HL-60/S4 (cell line): ENCODE measurements around the gene SDK1.

Source experiments
- in situ Hi-C: fragments of 300-500 bp; cut with MboI; formaldehyde crosslinking; loops from 2 replicates; pipeline ENCODE4 v1.14.3; 2022; ENCODE audit warnings: low sequenced_read_pairs

SDK1 gene

DNA sequence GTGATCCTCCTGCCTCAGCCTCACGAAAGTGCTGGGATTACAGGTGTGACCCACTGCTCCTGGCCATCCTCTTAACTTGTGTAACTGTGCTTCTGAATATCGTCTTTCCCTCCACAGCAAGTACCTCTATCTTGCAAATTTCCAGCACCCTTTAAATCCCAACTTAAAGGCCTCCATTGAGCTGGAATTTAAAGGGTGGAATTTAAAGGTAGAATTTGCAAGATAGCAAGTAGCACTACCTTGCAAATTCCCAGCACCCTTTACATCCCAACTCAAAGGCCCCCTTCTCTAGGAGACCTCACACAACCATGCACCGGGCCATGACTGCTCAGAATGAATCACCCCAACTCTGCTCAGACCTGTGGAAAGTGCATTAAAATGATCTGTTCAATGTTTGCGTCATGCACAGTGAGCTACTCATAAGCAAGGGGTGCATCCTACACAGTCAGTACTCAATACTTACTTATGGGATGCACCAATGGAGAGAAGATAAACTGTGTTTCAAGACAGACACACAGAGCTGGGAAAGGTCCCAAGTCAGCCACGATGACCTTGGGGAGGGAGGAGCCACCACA, 17.8 kb upstream of the SDK1 start:
- in situ Hi-C loops = no loop called here

DNA sequence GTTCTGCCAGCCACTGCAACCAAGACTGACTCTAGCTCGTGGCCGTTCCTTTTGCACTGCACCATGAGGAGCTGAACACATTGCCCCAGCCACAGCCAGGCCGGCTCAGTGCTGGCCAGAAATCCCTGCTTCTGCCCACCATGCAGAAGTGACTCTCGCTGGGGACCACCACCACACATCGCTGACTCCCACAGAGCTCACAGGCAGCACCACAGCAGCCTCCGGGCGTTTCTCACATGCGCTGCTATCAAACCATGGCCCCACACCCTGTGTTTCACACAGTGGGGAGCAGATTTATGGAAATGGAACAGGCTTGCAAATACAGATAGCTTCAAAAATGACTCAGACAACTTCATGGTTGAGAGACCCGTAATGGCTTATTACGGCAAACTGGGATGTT, 15.4 kb upstream of the SDK1 start:
- in situ Hi-C loops = no loop called here

DNA sequence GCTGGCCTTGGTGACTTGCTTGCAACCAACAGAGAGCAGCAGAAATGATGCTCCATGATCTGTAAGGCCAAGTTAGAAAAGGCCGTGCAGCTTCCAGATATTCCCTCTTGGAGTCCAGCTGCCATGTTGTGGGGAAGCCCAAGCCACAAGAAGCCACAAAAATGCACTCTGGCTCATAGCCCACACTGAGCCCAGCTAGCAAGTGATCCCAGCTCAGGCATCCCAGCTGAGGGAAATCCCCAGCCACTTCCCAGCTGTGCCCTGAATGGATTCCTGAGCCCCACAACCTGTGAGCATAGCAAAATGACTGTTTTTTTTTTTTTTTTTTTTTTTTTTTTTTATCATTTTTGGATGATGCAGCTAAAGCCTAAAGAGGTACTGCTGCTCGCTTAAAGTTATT, 11.1 kb upstream of the SDK1 start:
- in situ Hi-C loops = no loop called here

DNA sequence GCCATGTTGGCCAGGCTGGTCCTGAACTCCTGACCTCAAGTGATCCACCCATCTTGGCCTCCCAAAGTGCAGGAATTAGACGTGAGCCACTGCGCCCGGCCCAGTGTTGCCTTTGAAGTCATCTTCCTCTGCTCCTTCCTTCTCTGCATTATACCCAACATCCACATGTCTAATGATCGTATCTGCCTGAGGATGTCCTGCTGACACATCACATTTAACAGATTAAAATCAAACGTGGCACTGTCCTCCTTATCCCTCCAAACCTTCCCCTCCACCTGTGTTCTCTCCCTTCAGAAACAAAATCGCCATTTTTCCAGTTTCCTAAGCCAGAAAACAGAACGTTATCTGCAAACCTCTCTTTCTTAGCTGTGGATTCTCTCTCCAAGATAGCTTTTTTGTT, 8.4 kb upstream of the SDK1 start:
- in situ Hi-C loops = no loop called here

DNA sequence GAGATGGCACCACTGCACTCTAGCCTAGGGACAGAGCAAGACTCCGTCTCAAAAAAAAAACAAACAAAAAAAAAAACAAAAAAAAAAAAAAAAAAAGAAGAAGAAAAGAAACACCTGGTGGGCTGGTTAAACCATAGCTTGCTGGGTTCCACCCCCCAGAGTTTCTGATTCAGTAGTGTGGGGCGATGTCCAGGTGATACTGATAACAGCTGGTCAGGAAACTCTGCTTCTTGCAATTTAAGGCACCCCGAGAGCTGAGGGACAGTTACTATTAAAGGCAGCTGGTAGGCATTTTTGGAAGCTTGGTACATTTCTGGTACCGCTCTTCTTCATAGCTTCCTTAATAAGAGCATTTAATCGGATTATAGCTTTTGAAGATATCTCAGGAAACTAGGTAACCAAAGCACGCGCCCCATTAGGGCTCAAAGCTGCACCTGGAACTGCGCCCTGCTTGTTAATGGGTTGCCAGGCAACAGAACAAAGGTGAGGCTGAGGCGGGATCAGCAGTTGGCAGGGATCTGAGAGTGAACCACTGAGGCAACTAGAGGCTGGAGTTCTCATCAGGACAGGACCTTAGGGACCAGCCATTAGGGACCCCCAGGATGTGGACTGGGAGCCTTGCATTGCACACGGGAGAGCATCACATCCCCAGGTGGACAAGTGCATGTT, 6.5 kb upstream of the SDK1 start:
- in situ Hi-C loops = no loop called here

DNA sequence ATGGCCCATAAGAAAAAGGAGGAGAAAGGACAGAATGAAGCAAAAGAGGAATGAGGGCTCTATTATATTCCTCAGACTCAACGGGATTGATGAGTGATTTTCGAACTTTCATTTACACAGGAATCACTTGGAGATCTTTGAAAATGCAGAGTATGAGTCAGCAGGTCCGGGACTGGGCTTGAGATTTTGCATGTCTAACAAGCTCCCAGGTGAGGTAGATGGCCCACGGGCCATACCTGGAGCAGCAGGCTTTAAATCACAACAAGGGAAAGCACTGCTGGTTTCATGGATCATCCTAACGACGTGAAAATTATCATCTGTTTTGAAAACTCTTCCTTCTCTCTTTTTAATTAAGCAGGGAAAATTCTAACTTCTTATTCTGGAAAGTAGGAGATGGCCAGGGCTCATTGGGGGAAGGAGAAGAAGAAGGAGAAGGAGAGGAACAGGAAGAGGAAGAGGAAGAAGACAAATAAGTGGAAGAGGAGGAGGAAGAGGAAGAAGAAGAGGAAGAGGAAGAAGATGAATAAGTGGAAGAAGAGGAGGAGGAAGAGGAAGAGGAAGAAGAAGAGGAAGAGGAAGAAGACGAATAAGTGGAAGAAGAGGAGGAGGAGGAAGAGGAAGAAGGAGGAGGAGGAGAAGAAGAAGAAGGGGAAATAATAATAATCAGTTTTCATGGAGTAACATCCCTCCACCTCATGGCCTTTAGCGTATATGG, 3.8 kb upstream of the SDK1 start:
- in situ Hi-C loops = no loop called here

DNA sequence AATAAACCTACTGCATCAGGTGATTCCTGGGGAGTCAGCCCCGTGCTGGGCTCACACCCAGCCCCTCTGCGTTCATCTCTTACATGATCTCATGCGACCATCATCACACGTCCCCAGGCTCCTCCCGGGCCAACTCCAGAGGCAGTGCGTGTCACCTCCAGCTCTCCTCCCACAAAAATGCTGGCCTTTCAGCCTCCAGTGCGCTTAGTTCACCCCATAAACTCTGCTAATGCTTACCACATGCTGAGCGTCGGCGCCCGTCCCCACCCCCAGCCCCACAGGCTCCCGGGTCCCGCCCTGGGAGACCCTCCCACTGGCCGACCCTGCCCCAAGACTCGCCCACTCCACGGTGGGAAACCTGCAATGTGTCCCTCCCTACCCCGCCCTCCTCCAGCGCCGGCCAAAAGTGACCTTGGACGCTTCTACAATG, 816 bp upstream of the SDK1 start:
- in situ Hi-C loops = no loop called here

DNA sequence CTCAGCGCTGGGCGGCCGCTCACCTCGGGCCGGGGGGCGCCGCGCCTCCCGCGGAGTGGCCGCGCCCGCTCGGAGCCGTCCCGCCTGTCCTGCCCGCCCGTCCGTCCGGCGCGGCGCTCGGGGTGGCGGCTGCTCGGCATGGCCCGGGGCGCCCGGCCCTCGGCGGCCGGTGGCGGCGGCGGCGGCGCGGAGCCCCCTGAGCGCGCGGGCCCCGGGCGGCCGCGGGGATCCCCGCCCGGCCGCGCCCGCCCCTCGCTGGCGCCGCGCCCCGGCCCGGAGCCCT, 338 bp downstream of the SDK1 start:
- in situ Hi-C loops = no loop called here

DNA sequence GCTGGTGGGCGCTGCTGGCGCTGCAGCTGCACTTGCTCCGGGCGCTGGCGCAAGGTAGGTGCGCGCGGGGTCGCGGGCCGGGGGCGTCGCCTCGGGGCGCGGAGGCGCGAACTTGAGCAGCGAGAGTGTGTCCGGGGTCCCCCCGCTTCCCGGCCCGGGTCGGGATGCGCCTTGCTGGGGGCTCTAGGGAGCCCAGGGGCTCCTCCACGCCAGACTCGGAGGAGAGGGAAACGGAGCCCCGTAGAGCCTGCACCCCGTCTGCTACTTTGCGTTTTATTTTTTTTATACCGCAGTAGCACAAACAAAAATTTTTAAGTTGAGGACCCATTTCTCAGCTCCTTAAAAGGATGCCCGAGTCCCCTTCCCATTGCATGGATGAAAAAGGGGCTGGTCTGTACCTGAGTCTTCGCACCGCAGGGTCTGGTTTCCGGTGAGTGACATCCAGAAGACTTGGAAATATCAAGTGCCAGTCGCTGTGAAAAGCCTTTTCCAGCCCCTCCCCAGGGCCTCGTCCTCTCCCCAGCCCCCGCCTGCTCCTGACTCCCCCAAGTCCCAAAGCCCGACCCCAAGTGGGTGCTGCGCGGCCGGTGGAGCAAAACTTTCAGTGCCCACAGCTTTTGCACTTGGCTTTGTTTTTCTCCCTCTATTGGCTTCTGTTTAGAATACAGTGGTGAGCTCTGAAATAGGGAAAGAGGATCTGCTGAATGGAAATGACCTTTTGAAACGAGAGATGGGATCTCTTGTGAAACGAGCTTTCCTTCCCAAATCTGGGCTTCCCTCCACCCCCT, 973 bp downstream of the SDK1 start:
- in situ Hi-C loops = no loop called here

DNA sequence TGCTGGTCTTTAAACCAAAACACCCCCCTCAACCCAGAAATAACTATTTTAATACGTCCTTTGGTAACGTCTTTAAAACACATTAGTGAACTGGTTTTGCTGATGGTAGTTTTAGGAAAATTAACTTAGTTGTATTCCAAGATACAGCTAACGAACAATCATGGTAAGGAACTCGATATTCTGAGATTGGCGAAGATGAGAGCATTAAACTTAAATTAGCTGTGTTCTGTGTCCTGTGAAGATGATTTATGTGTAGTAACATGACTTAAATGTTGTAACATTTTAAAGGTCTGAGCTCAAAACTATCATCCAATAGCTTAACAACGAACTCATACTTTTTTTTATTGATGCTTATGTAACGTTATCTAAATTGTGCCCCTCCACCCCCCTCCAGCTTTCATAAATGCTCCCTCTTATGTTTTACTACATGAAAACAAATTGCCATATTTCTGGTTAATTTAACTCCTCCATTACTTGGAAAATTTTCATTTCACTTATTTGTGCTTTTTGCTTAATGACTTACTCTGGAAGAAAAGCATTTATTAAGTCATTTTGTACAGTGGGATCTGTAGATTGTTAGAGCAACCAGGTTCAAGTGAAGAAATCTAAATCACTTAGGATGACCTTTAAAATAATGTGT, 1.7 kb downstream of the SDK1 start:
- in situ Hi-C loops = no loop called here

DNA sequence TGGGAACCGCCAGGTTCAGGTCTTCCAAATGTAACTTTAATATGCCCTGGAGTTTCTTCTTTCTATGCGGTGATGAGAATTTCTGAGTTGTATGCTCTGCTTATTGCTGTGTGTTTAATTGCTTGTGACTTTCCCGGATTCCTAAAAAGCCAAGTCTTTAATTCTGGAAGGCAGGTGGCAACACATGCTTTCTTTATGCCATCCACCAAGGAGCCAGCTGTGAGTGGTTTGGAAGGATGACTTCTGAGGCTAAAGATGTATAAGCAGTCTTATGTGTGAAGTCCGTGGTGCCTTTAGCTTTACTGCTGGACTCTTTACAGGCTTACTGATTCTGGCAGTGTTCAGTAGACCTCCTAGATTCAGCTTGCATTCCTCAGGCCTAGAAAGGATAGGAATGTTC, 3.1 kb downstream of the SDK1 start:
- in situ Hi-C loops = no loop called here

DNA sequence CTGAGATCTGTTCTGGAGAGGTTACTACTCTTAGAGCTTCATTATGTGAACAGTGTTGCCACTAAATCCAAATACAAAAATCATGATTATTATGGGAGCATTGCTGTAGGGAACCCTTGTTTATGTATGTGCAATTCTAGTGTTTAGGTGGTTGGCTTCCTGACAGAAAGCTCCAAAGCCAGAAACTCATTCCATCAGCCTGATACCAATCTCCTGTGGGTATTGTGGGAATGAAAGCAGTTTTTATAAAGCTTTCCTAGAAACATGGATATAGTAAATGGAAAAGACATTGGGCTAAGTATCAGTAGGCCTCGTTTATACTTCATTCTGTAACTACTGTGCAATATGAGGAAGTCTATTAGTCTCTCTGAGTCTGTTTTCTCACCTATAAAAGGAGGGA, 6.4 kb downstream of the SDK1 start:
- in situ Hi-C loops = no loop called here

DNA sequence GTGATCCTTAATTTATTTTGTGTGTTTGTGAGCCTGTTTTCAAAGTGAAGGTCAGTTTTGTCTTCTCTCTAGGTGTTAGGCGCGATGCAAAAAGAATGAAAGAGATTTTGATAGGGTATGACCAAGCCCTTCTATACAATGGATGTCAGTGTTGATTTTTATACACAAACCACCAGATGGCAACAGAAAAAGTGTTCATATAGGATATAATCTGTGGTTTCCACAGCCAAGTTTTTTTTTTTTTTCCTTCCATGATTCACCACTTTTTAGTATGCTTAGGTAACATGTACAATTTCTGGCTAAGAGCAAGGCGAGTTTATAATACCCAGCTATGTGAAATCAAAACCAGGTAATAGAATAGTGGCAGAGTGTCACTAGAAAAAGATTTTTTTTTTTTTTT, 8.1 kb downstream of the SDK1 start:
- in situ Hi-C loops = no loop called here

DNA sequence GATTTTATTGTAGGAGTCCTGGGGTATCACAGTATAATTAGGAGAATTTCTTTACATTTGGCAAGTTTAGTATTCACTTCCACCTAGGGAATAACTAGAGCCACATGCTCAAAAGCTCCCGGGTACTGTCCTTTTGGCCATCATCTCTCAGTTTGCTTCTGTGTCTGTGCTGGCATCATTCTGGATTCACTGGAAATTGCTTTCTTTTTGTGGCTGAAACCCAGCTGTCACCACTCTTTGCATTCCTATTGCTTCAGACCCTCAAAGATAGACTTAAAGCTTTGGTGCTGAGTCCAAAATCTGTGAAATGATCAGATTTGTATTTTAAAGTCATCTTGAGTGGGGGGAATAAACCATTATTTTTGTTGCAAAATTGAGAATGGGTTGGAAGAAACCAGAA, 8.9 kb downstream of the SDK1 start:
- in situ Hi-C loops = no loop called here

DNA sequence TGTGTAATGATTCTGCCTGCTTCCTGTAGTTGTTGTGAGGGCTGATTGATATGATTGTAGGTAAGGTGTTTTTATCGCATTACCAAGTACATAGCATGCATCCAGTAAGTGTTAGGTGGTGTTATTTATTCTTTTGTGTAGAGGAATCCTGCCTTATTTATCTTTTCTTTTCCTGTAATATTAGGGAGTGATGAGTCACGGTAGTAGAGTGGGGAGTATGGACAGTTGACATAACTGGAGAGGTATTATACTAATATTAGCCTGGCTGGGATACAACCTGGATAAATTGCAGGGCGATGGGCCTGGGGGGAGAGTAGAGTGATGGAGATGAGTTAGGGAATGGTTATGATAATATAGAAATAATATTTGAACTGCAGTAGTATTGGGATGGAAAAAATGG, 9.8 kb downstream of the SDK1 start:
- in situ Hi-C loops = no loop called here

DNA sequence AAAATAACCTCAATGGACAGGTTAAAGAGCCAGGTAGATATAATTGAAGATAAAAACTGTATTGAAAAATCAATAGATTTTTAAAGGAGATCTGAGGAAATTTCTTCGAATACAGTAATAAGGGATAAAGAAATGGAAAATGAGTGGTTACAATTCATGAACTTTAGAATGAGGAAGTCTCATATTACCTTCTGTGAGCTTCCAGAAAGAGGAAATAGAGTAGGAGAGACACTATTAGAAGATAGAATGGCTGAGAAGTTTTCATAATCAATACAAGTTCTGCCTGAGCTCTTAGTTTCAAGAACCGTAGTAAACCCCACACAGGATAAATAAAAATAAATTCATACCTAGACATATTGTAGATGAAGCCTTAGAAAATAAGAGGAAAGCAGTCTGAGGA, 11.5 kb downstream of the SDK1 start:
- in situ Hi-C loops = no loop called here

DNA sequence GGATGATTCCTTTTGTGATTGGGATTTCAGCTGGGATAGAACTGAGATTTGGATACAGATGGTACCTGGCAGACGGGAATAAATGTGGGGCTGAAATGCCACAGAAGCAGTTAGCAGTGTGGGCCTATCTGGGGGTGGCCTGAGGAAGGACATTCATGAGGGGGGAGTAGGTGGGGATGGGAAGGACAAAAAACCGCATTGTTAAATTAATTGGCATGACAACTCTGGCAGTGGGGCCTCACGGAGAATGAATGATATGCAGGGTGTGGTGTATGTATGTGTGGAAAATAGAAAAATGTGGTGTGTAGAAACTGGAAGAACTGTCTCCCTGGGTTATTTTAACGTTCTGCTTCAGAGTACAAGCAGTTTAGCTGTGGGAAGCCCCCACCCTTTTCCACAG, 17.8 kb downstream of the SDK1 start:
- in situ Hi-C loops = no loop called here

DNA sequence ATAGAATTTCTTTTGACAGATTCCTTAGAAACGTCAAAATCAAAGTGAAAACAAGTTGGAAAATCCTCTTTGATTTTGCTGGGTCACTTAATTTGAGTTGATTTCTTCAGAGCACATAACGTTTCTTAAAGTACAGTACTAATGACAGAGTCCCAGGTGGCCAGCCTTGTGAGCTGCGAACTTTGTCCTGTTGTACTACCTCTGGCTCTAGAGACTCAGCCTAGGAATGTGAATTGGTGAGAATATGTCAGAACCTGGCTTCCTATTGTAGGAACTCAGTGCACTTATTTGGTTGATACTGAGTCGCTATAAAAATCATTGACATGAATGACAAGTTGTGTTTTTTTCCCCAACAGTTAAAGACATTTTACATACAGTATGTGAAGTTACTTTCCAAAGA, 20.2 kb downstream of the SDK1 start:
- in situ Hi-C loops = no loop called here

DNA sequence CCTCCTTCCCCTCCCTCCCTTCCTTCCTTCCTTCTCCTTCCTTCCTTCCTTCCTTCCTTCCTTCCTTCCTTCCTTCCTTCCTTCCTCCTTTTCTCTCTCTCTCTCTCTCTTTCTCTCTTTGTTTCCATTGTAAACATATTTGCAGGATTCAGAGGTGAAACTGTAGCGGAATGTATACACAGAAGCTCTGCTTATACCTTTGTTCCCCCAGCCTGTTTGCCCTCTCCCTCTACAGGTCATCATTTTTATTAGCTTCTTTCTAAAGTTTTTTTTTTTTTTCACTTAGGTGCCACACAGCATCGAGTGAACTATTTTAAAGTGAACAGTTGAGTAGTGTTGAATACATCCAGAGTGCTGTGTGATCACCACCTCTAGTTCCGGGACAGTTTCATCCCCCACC, 20.7 kb downstream of the SDK1 start:
- in situ Hi-C loops = no loop called here

DNA sequence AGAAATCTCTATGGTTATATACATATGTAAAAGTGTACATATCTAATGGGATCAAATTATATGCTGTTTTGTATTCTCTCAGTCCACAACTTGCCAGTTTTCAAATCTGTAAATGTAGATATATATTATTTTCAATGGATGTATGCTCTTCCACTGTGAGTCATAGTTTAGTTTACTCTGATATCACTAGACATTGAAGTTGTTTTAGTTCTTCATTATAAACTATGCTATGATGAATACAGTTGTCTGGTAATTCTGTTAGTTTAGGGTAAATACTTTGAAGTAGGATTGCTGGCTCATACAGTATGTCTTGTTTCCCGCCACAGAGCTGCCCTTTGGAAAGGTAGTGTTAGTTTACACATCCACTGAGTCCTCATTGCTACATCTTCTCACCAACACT, 25.2 kb downstream of the SDK1 start:
- in situ Hi-C loops = no loop called here

DNA sequence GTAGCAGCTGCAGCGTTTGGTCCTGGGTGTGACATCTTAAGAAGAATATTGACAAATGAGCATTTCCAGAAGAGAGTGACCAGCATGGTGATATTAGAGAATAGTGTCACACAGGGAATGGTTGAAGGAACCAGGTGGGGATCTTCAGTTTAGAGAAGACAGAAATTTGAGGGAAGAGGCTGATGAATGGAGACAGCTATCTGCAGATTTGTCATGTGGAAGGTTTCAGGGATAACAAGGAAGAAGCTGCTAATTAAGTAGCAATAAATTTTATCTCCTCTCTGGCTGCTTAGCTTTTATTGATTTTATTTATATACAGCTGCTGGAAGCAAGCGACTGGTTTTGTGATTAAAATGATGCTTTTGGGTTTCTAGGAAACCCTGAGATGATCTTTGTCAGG, 26.0 kb downstream of the SDK1 start:
- in situ Hi-C loops = no loop called here

DNA sequence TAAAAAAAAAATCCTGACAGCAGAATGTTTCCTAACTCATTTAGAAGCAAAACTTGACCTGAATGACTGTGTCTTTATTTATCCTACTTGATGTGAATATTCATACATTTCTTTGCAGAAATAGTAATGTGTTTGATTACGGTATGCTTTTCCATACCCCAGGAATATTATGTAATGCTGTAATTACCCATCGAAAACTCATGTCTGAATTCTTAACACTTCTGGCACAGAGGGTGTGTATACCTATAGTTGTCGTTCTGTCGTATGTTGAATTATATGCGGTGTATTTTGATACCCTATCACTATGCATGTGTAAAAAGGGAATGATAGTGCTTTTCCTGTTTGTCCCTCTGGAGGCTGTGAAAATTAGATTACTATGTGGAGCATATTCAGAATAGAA, 26.6 kb downstream of the SDK1 start:
- in situ Hi-C loops = no loop called here
